Ectodermal cell (in vitro differentiated cells): ENCODE measurements around the gene GRID1.
"Not testable (repeated sequence)": the region's sequence is repeated elsewhere in the genome, so short reads cannot be mapped to it uniquely, and the experiment has no call there.

Experiments used
- H3K27ac ChIP-seq: 2 replicates; pipeline ENCODE4 v1.7.0; 2013; ENCODE audit warnings: mild to moderate bottlenecking, low read depth, low read length; ENCODE audit not compliant: insufficient read depth, poor library complexity, severe bottlenecking
- H3K27me3 ChIP-seq: 2 replicates; pipeline ENCODE4 v1.7.0; 2013; ENCODE audit warnings: mild to moderate bottlenecking, low read length; ENCODE audit not compliant: insufficient read depth, control insufficient read depth, poor library complexity, severe bottlenecking
- H3K36me3 ChIP-seq: one replicate; pipeline ENCODE4 v1.7.0; 2013; ENCODE audit warnings: low read length; ENCODE audit not compliant: control insufficient read depth, insufficient read depth
- H3K4me1 ChIP-seq: one replicate; pipeline ENCODE4 v1.7.0; 2013; ENCODE audit warnings: low read length; ENCODE audit not compliant: control insufficient read depth, insufficient read depth
- H3K4me3 ChIP-seq: 2 replicates; pipeline ENCODE4 v1.7.0; 2013; ENCODE audit warnings: low read depth, low read length, control low read depth; ENCODE audit not compliant: insufficient read depth
- H3K9me3 ChIP-seq: 2 replicates; pipeline ENCODE4 v1.7.0; 2013; ENCODE audit warnings: mild to moderate bottlenecking, low read length, moderate library complexity; ENCODE audit not compliant: control insufficient read depth
- WGBS, 2 experiments: methylation state at CpG; one replicate each; pipeline ENCODE4 v1.1.7; 2013; ENCODE audit warnings: missing lambda C conversion rate in 2 of 2; 5-methylcytosine and 5-hydroxymethylcytosine counted together

The GRID1 gene

DNA sequence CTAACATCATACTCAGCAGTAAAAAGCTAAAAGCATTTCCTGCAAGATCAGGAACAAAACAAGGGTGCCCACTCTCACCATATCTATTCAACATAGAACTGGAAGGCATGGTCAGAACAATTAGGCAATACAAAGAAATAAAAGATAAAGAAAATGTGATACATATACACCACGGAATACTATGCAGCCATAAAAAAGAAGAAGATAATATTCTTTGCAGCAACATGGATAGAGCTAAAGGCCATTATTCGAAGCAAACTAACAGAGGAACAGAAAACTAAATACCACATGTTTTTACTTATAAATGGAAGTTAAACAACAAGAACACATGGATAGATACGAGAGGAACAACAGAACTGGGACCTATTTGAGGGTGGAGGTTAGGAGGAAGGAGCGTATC lies 652.7 kb downstream of the GRID1 start:
- Histone ChIP-seq H3K27me3 (no peaks in the 10 kb centered on the region), H3K9me3 (no peaks in the 10 kb centered on the region), H3K36me3 (no peaks in the 10 kb centered on the region), H3K4me3 (no peak overlapping the region), H3K4me1 (no peaks in the 10 kb centered on the region), H3K27ac (no peak overlapping the region)
- 100% methylated on average over 1 to 3 of the region's 4 CpGs for whole genome bisulfite sequencing, 2 experiments

DNA sequence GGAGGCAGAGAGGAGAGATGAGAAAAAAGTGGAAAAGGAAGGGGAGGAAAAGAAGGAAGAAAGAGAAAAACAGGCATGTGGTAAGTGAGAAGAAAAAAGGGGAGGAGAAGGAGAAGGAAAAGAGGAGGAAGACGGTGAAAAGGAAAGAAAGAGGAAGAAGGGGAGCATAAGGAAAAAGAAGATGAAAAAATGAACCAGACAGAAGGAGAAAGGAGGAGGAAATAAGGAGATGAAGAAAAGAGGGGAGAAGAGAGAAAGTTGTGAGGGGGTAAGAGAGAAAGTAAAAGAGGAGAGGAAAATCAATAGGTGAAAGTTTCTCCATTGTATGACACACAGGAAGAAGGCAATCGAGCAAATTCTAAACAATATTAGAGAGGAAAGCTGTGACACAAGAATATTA lies 663.8 kb downstream of the GRID1 start:
- 87 to 91% methylated on average over 1 of the region's 2 CpGs for WGBS, 2 experiments
- Histone ChIP-seq H3K27me3 (no peaks in the 10 kb centered on the region), H3K9me3 (no peaks in the 10 kb centered on the region), H3K27ac (no peak overlapping the region), H3K36me3 (no peaks in the 10 kb centered on the region), H3K4me1 (no peaks in the 10 kb centered on the region), H3K4me3 (no peak overlapping the region)

GRCh38 chr10:85699066-85699465 lies 667.5 kb downstream of the GRID1 start:
- not testable (repeated sequence) for H3K27ac ChIP-seq, H3K36me3 ChIP-seq, H3K4me3 ChIP-seq, H3K4me1 ChIP-seq, H3K27me3 ChIP-seq, H3K9me3 ChIP-seq
- 90 to 98% methylated on average over 4 of the region's 4 CpGs for WGBS, 2 experiments

- Histone ChIP-seq H3K27ac (no peak overlapping the region), H3K4me3 (no peak overlapping the region), H3K36me3 (no peaks in the 10 kb centered on the region), H3K4me1 (no peaks in the 10 kb centered on the region), H3K27me3 (no peaks in the 10 kb centered on the region), H3K9me3 (no peaks in the 10 kb centered on the region)
- 100% methylated on average over 1 of the region's 1 CpG for WGBS, 2 experiments
Observed at GRCh38 chr10:85696893-85697292, 669.7 kb downstream of the GRID1 start.

GRCh38 chr10:85682621-85683020 lies 684.0 kb downstream of the GRID1 start:
- Histone ChIP-seq H3K27ac (no peak overlapping the region), H3K36me3 (no peaks in the 10 kb centered on the region), H3K9me3 (no peaks in the 10 kb centered on the region), H3K27me3 (no peaks in the 10 kb centered on the region), H3K4me3 (no peak overlapping the region), H3K4me1 (no peaks in the 10 kb centered on the region)
- 90 to 92% methylated on average over 1 of the region's 1 CpG for whole genome bisulfite sequencing, 2 experiments

- Histone ChIP-seq H3K4me3 (no peak overlapping the region), H3K9me3 (no peaks in the 10 kb centered on the region), H3K36me3 (no peaks in the 10 kb centered on the region), H3K27me3 (no peaks in the 10 kb centered on the region), H3K27ac (no peak overlapping the region), H3K4me1 (no peaks in the 10 kb centered on the region)
- 92% methylated on average over 4 of the region's 4 CpGs for WGBS, 2 experiments
Observed at GRCh38 chr10:85679710-85680109, 686.9 kb downstream of the GRID1 start.

GRCh38 chr10:85679061-85679460 lies 687.5 kb downstream of the GRID1 start:
- H3K4me3 ChIP-seq = no peak overlapping the region
- H3K4me1 ChIP-seq = no peaks in the 10 kb centered on the region
- WGBS, 2 experiments = 79 to 98% methylated on average over 2 of the region's 2 CpGs
- H3K9me3 ChIP-seq = no peaks in the 10 kb centered on the region
- no peaks in the 10 kb centered on the region for H3K27me3 ChIP-seq
- no peak overlapping the region for H3K27ac ChIP-seq
- no peaks in the 10 kb centered on the region for H3K36me3 ChIP-seq

DNA sequence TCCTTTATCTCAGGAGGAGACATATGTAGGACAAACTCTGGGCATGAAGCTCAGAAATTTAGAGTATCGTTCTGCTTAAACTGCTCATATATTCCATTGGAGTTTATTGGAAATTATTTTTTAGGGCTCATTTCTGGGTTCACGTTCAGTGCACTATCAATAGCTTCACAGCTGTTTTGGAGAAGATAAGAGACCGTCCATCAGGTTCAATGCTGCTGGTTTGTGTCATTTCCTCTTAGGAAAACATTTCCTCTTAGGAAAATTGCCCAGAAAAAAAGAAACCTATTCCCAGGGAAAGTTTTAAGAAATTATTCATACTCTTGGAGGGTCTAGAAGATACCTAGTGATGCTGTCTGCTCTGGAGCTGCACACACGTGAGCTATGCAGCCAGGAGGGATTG lies 691.7 kb downstream of the GRID1 start:
- no peaks in the 10 kb centered on the region for H3K27me3 ChIP-seq
- no peak overlapping the region for H3K4me3 ChIP-seq
- H3K4me1 ChIP-seq = no peaks in the 10 kb centered on the region
- H3K27ac ChIP-seq = no peak overlapping the region
- 94% methylated on average over 4 of the region's 4 CpGs for WGBS, 2 experiments
- H3K9me3 ChIP-seq = no peaks in the 10 kb centered on the region
- no peaks in the 10 kb centered on the region for H3K36me3 ChIP-seq

DNA sequence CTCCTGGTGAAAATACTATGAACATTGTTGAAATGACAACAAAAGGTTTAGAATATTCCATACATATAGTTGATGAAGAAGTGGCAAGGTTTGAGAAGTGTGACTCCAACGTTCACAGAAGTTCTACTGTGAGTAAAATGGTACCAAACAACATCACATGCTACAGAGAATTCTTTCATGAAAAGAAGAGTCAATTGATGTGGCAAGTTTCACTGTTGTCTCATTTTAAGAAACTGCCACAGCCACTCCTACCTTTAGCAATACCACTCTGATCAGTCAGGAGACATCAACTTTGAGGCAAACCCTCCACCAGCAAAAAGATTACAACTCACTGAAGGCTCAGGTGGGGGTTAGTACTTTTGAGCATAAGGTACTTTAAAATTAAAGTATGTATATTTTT lies 693.3 kb downstream of the GRID1 start:
- Histone ChIP-seq H3K4me1 (no peaks in the 10 kb centered on the region), H3K36me3 (no peaks in the 10 kb centered on the region), H3K27me3 (no peaks in the 10 kb centered on the region), H3K9me3 (no peaks in the 10 kb centered on the region), H3K4me3 (no peak overlapping the region), H3K27ac (no peak overlapping the region)
- 100% methylated on average over 1 of the region's 1 CpG; no CpG with 5 or more reads in 1 of the 2 experiments for WGBS, 2 experiments

- H3K4me1 ChIP-seq = no peaks in the 10 kb centered on the region
- no CpG with 5 or more reads among the region's 1 CpG for WGBS, 2 experiments
Observed at GRCh38 chr10:85671530-85671929, 695.1 kb downstream of the GRID1 start.

DNA sequence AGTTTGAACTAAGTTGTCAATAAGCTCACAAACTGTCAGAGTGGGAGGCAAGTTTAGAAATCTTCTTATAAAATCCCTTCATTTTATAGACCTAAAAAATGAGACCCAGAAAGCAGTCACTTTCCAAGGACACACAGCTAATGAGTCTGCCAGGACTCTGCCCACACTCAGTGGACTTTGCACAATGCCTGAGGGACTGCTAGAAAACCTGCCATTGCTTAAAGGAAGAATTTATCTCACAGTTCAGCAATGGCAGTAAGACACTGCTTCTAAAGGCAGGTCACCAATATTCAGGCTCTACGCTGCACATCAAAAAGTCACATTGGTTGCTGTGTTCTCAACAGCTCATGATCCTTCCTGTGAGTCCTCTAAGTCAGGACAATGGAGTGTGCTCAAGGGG lies 698.1 kb downstream of the GRID1 start:
- Histone ChIP-seq H3K27me3 (no peaks in the 10 kb centered on the region), H3K4me3 (no peak overlapping the region), H3K9me3 (no peaks in the 10 kb centered on the region), H3K27ac (no peak overlapping the region), H3K36me3 (no peaks in the 10 kb centered on the region), H3K4me1 (no peaks in the 10 kb centered on the region)
- 91 to 100% methylated on average over 1 of the region's 1 CpG for WGBS, 2 experiments

More at GRCh38 chr10:85671530-85671929, 695.1 kb downstream of the GRID1 start:
- Histone ChIP-seq H3K4me3 (no peak overlapping the region), H3K27ac (no peak overlapping the region), H3K27me3 (no peaks in the 10 kb centered on the region), H3K9me3 (no peaks in the 10 kb centered on the region), H3K36me3 (no peaks in the 10 kb centered on the region)
